ENCODE measurements around the gene DNASE1L2.

The DNASE1L2 gene

GRCh38 chr16:2243781-2244180 is 7.5 kb downstream of the DNASE1L2 start:
- Histone ChIP-seq H3K36me3 (ENCODE audit: control insufficient read depth, insufficient read depth, low read length) (peaks cover 57% of the 10 kb centered on the region), H3K9me3 (ENCODE audit: control insufficient read depth, low read length) (no peaks in the 10 kb centered on the region), H3K4me1 (ENCODE audit: control insufficient read depth, insufficient read depth, low read length, poor library complexity, severe bottlenecking) (no peaks in the 10 kb centered on the region), H3K4me3 (ENCODE audit: extremely low read depth, insufficient read depth, low read length, poor library complexity, severe bottlenecking) (no peak overlapping the region), H3K27ac (ENCODE audit: low read depth, low read length, severe bottlenecking) (no peak overlapping the region)
- 94 to 99% methylated on average over 6 to 8 of the region's 11 CpGs for WGBS, 2 experiments (ENCODE audit: insufficient coverage in 2 of 2)

DNA sequence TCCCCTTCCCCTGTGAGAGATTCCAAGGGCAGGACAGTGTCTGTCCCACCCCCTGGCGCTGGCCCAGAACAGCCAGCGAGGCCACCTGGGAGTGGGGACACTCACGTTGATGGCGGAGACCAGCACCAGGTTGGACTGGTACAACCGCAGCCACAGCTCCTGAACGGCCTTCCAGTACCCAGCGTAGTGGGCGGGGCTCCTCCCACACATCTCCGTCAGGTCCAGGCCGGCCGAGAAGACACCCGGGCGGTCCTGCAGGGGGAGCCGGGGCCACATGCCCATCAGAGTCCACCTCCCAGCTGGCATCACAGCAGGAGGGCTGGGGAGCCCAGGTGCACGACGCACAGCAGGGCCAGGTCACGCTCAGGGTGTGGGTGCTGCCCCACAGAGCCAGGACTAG is 8.1 kb downstream of the DNASE1L2 start:
- 87 to 90% methylated on average over 17 of the region's 17 CpGs for WGBS, 2 experiments (ENCODE audit: insufficient coverage in 2 of 2)
- no peaks in the 10 kb centered on the region for H3K9me3 ChIP-seq (ENCODE audit: control insufficient read depth, low read length)
- H3K36me3 ChIP-seq (ENCODE audit: control insufficient read depth, insufficient read depth, low read length), result peaks cover 62% of the 10 kb centered on the region
- no peaks in the 10 kb centered on the region for H3K4me1 ChIP-seq (ENCODE audit: control insufficient read depth, insufficient read depth, low read length, poor library complexity, severe bottlenecking)
- H3K4me3 ChIP-seq (ENCODE audit: extremely low read depth, insufficient read depth, low read length, poor library complexity, severe bottlenecking), result no peak overlapping the region
- H3K27ac ChIP-seq (ENCODE audit: low read depth, low read length, severe bottlenecking), result no peak overlapping the region

DNA sequence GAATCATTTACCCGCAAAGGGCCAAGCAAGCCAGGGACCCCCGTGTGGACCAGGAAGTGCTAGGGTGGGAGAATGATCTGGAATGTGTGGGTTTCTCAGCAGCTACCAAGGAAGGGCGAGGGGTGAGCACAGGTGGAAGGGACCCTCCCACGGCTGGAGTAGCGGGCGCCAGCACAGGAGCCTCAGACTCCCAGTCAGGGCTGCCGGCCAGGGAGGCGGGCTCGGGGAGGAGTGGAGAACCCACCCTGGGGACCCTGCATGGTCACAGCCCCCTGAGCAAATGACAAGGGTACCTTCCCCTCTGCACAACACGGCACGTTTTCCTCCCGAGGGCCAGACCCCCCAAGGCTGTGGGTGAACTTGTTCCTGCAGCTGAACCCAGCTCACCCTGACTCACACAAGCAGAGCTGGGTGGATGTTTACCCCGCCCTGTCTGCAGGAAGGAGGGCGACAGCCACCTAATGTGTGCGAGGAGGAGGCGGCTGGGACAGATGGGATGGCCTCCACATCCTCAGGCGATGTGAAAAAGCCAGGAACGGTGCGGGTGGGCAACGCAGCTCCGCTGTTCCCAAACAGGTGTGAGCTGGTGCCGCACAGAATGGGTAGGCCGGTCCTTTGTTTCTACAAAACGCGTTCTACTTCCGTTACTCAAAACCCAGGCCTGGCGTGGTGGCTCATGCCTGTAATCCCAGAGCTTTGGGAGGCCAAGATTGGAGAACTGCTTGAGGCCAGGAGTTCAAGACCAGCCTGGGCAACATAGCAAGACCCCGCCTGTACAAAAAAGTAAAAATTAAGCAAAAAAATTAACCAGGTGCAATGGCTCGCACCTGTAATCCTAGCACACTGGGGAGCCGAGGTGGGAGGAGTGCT is 8.9 kb downstream of the DNASE1L2 start:
- Histone ChIP-seq H3K4me3 (ENCODE audit: extremely low read depth, insufficient read depth, low read length, poor library complexity, severe bottlenecking) (no peak overlapping the region), H3K4me1 (ENCODE audit: control insufficient read depth, insufficient read depth, low read length, poor library complexity, severe bottlenecking) (no peaks in the 10 kb centered on the region), H3K9me3 (ENCODE audit: control insufficient read depth, low read length) (no peaks in the 10 kb centered on the region), H3K36me3 (ENCODE audit: control insufficient read depth, insufficient read depth, low read length) (peaks cover 58% of the 10 kb centered on the region), H3K27ac (ENCODE audit: low read depth, low read length, severe bottlenecking) (no peak overlapping the region)
- 95% methylated on average over 27 to 29 of the region's 30 CpGs for WGBS, 2 experiments (ENCODE audit: insufficient coverage in 2 of 2)

- Histone ChIP-seq H3K4me1 (ENCODE audit: control insufficient read depth, insufficient read depth, low read length, poor library complexity, severe bottlenecking) (no peaks in the 10 kb centered on the region), H3K4me3 (ENCODE audit: extremely low read depth, insufficient read depth, low read length, poor library complexity, severe bottlenecking) (no peak overlapping the region), H3K9me3 (ENCODE audit: control insufficient read depth, low read length) (no peaks in the 10 kb centered on the region), H3K27ac (ENCODE audit: low read depth, low read length, severe bottlenecking) (no peak overlapping the region), H3K36me3 (ENCODE audit: control insufficient read depth, insufficient read depth, low read length) (peaks cover 58% of the 10 kb centered on the region)
- whole genome bisulfite sequencing, 2 experiments (ENCODE audit: insufficient coverage in 2 of 2), result 96% methylated on average over 16 to 18 of the region's 18 CpGs
These were observed 10.1 kb downstream of the DNASE1L2 start for GRCh38 chr16:2246301-2246885.

- Histone ChIP-seq H3K36me3 (ENCODE audit: control insufficient read depth, insufficient read depth, low read length) (peaks cover 54% of the 10 kb centered on the region), H3K9me3 (ENCODE audit: control insufficient read depth, low read length) (no peaks in the 10 kb centered on the region), H3K4me3 (ENCODE audit: extremely low read depth, insufficient read depth, low read length, poor library complexity, severe bottlenecking) (peak overlapping the region; percentile 46), H3K27ac (ENCODE audit: low read depth, low read length, severe bottlenecking) (peak overlapping the region; percentile 89), H3K4me1 (ENCODE audit: control insufficient read depth, insufficient read depth, low read length, poor library complexity, severe bottlenecking) (peaks cover 13% of the 10 kb centered on the region)
- WGBS, 2 experiments (ENCODE audit: insufficient coverage in 2 of 2), result 6 to 11% methylated on average over 24 to 33 of the region's 35 CpGs
These were observed 14.5 kb downstream of the DNASE1L2 start for GRCh38 chr16:2250652-2251295.

DNA sequence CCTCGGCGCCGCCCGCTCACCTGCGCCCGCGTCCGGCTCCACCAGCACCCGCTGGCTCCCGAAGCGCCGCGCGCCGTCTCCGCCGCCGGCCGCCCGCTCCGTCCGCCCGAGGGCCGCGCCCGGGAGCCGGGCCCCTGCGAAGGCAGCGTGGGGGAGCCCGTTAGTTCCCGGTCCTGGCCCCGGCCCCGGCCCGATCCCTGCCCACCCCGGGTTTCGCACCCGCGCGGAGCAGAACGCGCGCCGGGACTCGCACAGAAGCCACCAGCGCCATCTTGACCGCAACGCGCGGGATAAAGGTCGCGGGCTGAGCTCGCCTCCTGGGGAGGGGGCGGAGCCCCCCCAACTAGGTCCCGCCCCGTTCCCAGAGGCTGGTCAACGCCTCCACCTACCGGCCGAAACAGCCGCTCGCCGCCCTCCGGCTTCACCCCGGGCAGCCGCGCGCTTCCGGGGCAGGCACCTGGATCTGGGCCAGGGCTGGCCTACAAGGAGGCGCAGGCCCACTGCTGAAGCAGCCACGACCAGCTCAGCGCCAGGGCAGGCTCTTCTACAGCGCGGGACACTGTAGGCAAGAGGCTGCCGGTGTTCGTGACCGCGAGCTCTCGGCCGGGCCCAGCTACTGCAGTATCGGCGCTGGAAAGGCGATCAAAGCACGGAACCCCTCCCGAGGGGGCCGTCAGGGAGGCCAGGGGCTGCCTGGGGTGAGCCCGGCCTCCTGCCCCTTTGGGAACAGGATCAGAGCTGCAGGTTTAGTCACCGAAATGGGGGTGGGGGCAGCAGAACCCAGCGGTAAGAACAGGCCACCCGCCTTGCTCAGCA is 15.3 kb downstream of the DNASE1L2 start, which contains the start of gene ECI1:
Gene ECI1 (minus strand): TSS at position 292 of the 816 bp plus-strand sequence. CDS start 21 bp downstream, at position 271.
- peak within 1 kb of the TSS; percentile 46 for H3K4me3 ChIP-seq (ENCODE audit: extremely low read depth, insufficient read depth, low read length, poor library complexity, severe bottlenecking)
- H3K9me3 ChIP-seq (ENCODE audit: control insufficient read depth, low read length), result no peaks in the 10 kb centered on the region
- WGBS, 2 experiments (ENCODE audit: insufficient coverage in 2 of 2), result 4 to 8% methylated on average over 36 to 67 of the region's 88 CpGs
- H3K36me3 ChIP-seq (ENCODE audit: control insufficient read depth, insufficient read depth, low read length), result peaks cover 54% of the 10 kb centered on the region
- H3K27ac ChIP-seq (ENCODE audit: low read depth, low read length, severe bottlenecking), result peak within 1 kb of the TSS; percentile 89
- peaks cover 13% of the 10 kb centered on the region for H3K4me1 ChIP-seq (ENCODE audit: control insufficient read depth, insufficient read depth, low read length, poor library complexity, severe bottlenecking)

DNA sequence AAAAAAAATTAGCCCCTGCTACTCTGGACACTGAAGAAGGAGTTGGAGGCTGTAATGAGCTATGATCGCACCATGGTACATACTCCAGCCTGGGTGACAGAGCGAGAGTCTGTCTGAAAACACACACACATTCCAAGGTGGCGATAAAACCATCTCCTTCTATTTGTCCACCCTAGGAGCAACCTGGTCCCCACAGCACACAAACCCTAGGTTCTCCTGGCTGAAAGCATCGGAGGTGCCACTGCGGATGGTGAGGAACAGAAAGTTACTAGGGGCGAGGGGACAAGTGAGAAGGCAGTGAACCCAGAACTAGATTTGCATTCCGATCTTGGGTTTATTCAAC is 16.5 kb downstream of the DNASE1L2 start:
- Histone ChIP-seq H3K36me3 (ENCODE audit: control insufficient read depth, insufficient read depth, low read length) (peaks cover 62% of the 10 kb centered on the region), H3K27ac (ENCODE audit: low read depth, low read length, severe bottlenecking) (no peak overlapping the region), H3K4me1 (ENCODE audit: control insufficient read depth, insufficient read depth, low read length, poor library complexity, severe bottlenecking) (peaks cover 13% of the 10 kb centered on the region), H3K9me3 (ENCODE audit: control insufficient read depth, low read length) (no peaks in the 10 kb centered on the region), H3K4me3 (ENCODE audit: extremely low read depth, insufficient read depth, low read length, poor library complexity, severe bottlenecking) (no peak overlapping the region)
- 92 to 100% methylated on average over 2 of the region's 7 CpGs for WGBS, 2 experiments (ENCODE audit: insufficient coverage in 2 of 2)

GRCh38 chr16:2253293-2253692 is 17.0 kb downstream of the DNASE1L2 start:
- H3K4me3 ChIP-seq (ENCODE audit: extremely low read depth, insufficient read depth, low read length, poor library complexity, severe bottlenecking), result no peak overlapping the region
- no peaks in the 10 kb centered on the region for H3K9me3 ChIP-seq (ENCODE audit: control insufficient read depth, low read length)
- H3K27ac ChIP-seq (ENCODE audit: low read depth, low read length, severe bottlenecking), result no peak overlapping the region
- peaks cover 13% of the 10 kb centered on the region for H3K4me1 ChIP-seq (ENCODE audit: control insufficient read depth, insufficient read depth, low read length, poor library complexity, severe bottlenecking)
- 98% methylated on average over 7 to 8 of the region's 11 CpGs for whole genome bisulfite sequencing, 2 experiments (ENCODE audit: insufficient coverage in 2 of 2)
- peaks cover 67% of the 10 kb centered on the region for H3K36me3 ChIP-seq (ENCODE audit: control insufficient read depth, insufficient read depth, low read length)

- Histone ChIP-seq H3K4me3 (ENCODE audit: extremely low read depth, insufficient read depth, low read length, poor library complexity, severe bottlenecking) (no peak overlapping the region), H3K9me3 (ENCODE audit: control insufficient read depth, low read length) (no peaks in the 10 kb centered on the region), H3K27ac (ENCODE audit: low read depth, low read length, severe bottlenecking) (no peak overlapping the region), H3K4me1 (ENCODE audit: control insufficient read depth, insufficient read depth, low read length, poor library complexity, severe bottlenecking) (peaks cover 13% of the 10 kb centered on the region), H3K36me3 (ENCODE audit: control insufficient read depth, insufficient read depth, low read length) (peaks cover 91% of the 10 kb centered on the region)
- WGBS, 2 experiments (ENCODE audit: insufficient coverage in 2 of 2), result 94 to 96% methylated on average over 11 to 12 of the region's 12 CpGs
These were observed 20.4 kb downstream of the DNASE1L2 start for GRCh38 chr16:2256531-2257140.

DNA sequence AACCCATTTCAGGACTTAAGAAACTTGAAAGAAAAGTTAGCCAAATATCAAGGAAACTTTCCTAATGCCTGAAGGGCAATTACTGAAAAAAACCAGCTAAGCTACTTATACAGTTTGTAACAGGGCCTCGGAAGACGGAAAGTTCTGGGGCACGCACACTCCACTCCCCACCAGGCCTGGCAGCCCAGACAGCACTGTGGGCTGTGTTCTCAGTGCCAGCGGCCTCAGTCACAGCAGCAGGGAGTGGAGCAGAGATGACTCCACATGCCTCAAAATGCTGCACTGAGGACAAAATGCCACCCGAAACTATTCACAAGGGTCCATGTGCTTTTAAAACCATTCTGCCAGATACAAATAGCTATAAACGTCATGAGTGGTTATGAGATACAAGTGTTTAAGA is 21.5 kb downstream of the DNASE1L2 start:
- H3K27ac ChIP-seq (ENCODE audit: low read depth, low read length, severe bottlenecking), result no peak overlapping the region
- peaks cover 96% of the 10 kb centered on the region for H3K36me3 ChIP-seq (ENCODE audit: control insufficient read depth, insufficient read depth, low read length)
- WGBS, 2 experiments (ENCODE audit: insufficient coverage in 2 of 2), result 98 to 100% methylated on average over 4 to 5 of the region's 6 CpGs
- no peaks in the 10 kb centered on the region for H3K9me3 ChIP-seq (ENCODE audit: control insufficient read depth, low read length)
- H3K4me1 ChIP-seq (ENCODE audit: control insufficient read depth, insufficient read depth, low read length, poor library complexity, severe bottlenecking), result peaks cover 6% of the 10 kb centered on the region
- no peak overlapping the region for H3K4me3 ChIP-seq (ENCODE audit: extremely low read depth, insufficient read depth, low read length, poor library complexity, severe bottlenecking)

Measured in mesodermal cell (in vitro differentiated cells).